SJSA1 (cell line): ENCODE results near the gene EPN2. TPM values are rescaled to one million over a fixed set of nuclear protein-coding genes. Genes with fewer than 3 reads are reported as not detected.
"Not testable (repeated sequence)": the region's sequence is repeated elsewhere in the genome, so short reads cannot be mapped to it uniquely, and the experiment has no call there.

Experiments
- DNase-seq, 2 experiments: peaks; one replicate each; pipeline ENCODE4 v3.0.0-alpha.2; 2015 to 2020; ENCODE audit warnings: low spot score in 2 of 2, low read depth in 1 of 2
- H3K27ac ChIP-seq: fragments of 250-450 bp; sonication (Bioruptor Pico); 2 replicates; pipeline ENCODE4 v1.5.1; 2020; ENCODE audit warnings: mild to moderate bottlenecking, moderate library complexity
- H3K27me3 ChIP-seq: fragments of 250-450 bp; sonication (Bioruptor Pico); replicated peaks from 2 replicates; pipeline ENCODE4 v1.5.1; 2020; ENCODE audit warnings: mild to moderate bottlenecking, moderate library complexity
- H3K36me3 ChIP-seq: fragments of 250-450 bp; sonication (Bioruptor Pico); 2 replicates; pipeline ENCODE4 v1.5.1; 2020; ENCODE audit warnings: mild to moderate bottlenecking
- H3K4me1 ChIP-seq: fragments of 250-450 bp; sonication (Bioruptor Pico); replicated peaks from 2 replicates; pipeline ENCODE4 v1.6.1; 2021; ENCODE audit warnings: mild to moderate bottlenecking
- H3K4me3 ChIP-seq: fragments of 250-450 bp; sonication (Bioruptor Pico); 2 replicates; pipeline ENCODE4 v1.5.1; 2020; ENCODE audit warnings: mild to moderate bottlenecking
- H3K9me3 ChIP-seq: fragments of 250-450 bp; sonication (Bioruptor Pico); replicated peaks from 2 replicates; pipeline ENCODE4 v1.5.1; 2020; ENCODE audit warnings: mild to moderate bottlenecking
- total RNA-seq: library from RNA; depleted of rRNA; stranded (reverse); fragments of >200 nt; shearing (Covaris generic); gene quantifications from 2 replicates; pipeline ENCODE4 v1.2.3, GENCODE V29; 2014; rRNA removed

EPN2 gene
- 15.7 and 19.9 TPM in 2 replicates for total RNA-seq

GRCh38 chr17:19237139-19237388, at the start of gene EPN2:
TSS of gene EPN2 (plus strand) at chr17:19237366. CDS start at chr17:19283120, 45,754 bp downstream.
- not testable (repeated sequence) for H3K27me3 ChIP-seq, H3K4me1 ChIP-seq, H3K36me3 ChIP-seq, H3K9me3 ChIP-seq
- Histone ChIP-seq H3K4me3 (peak within 1 kb of the TSS; percentile 98), H3K27ac (peak within 1 kb of the TSS; percentile 66)
- DNase-seq, result peak in 1 of 2 experiments; percentile 60

DNA sequence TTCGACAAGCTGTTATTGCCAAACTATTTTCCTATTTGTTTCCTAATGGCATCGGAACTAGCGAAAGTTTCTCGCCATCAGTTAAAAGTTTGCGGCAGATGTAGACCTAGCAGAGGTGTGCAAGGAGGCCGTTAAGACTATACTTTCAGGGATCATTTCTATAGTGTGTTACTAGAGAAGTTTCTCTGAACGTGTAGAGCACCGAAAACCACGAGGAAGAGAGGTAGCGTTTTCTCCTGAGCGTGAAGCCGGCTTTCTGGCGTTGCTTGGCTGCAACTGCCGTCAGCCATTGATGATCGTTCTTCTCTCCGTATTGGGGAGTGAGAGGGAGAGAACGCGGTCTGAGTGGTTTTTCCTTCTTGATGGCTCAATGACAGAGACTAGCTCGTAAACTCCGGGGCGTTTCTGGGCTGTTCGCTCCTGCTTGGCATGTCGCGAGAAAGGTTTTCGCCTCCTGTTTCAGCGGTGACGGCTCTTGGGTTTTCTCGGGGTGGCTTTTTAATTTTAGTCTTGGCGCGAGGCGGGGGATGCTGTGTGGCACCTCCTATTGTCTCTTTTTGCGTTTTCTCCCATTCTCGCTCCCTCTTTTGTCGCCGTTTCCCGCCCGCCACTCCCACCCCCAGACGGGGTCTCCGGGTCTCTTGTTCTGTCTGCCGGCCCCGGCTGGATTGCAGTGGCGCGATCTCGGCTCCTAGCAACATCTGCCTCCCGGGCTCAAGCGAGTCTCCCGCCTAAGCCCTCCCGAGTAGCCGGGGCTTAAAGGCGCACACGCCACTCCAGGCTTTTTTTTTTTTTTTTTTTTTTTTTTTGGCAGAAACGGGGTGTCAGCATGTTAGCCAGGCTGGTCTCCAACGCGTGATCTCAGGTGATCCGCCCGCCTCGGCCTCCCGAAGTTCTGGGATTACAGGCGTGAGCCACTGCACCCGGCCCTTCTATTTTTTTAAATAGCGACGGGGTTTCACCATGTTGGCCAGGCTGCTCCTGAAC, 49.0 kb upstream of the EPN2 start:
- not testable (repeated sequence) for H3K27ac ChIP-seq, H3K4me3 ChIP-seq, DNase-seq, H3K9me3 ChIP-seq, H3K36me3 ChIP-seq, H3K4me1 ChIP-seq, H3K27me3 ChIP-seq

- not testable (repeated sequence) for DNase-seq, H3K4me1 ChIP-seq, H3K9me3 ChIP-seq, H3K27me3 ChIP-seq, H3K36me3 ChIP-seq, H3K27ac ChIP-seq, H3K4me3 ChIP-seq
Measured at GRCh38 chr17:19188870-19189708, 48.1 kb upstream of the EPN2 start.

DNA sequence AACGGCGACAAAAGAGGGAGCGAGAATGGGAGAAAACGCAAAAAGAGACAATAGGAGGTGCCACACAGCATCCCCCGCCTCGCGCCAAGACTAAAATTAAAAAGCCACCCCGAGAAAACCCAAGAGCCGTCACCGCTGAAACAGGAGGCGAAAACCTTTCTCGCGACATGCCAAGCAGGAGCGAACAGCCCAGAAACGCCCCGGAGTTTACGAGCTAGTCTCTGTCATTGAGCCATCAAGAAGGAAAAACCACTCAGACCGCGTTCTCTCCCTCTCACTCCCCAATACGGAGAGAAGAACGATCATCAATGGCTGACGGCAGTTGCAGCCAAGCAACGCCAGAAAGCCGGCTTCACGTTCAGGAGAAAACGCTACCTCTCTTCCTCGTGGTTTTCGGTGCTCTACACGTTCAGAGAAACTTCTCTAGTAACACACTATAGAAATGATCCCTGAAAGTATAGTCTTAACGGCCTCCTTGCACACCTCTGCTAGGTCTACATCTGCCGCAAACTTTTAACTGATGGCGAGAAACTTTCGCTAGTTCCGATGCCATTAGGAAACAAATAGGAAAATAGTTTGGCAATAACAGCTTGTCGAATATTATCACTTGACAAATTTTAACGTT, 47.3 kb upstream of the EPN2 start:
- not testable (repeated sequence) for DNase-seq, H3K27me3 ChIP-seq, H3K27ac ChIP-seq

GRCh38 chr17:19196382-19197204, 40.6 kb upstream of the EPN2 start:
- H3K4me1 ChIP-seq, H3K27me3 ChIP-seq, H3K27ac ChIP-seq, H3K4me3 ChIP-seq, H3K36me3 ChIP-seq, H3K9me3 ChIP-seq, DNase-seq: not testable (repeated sequence)

More for the DNA sequence above, 47.3 kb upstream of the EPN2 start:
- not testable (repeated sequence) for H3K36me3 ChIP-seq, H3K4me3 ChIP-seq, H3K4me1 ChIP-seq, H3K9me3 ChIP-seq

- H3K36me3 ChIP-seq, H3K4me3 ChIP-seq, H3K9me3 ChIP-seq, H3K27me3 ChIP-seq, H3K4me1 ChIP-seq, H3K27ac ChIP-seq, DNase-seq: not testable (repeated sequence)
Measured at GRCh38 chr17:19202448-19202847, 34.7 kb upstream of the EPN2 start.

GRCh38 chr17:19203429-19203828, 33.7 kb upstream of the EPN2 start:
- not testable (repeated sequence) for H3K27me3 ChIP-seq, H3K4me1 ChIP-seq, H3K27ac ChIP-seq, H3K4me3 ChIP-seq, DNase-seq, H3K36me3 ChIP-seq, H3K9me3 ChIP-seq

GRCh38 chr17:19215074-19215860, 21.9 kb upstream of the EPN2 start:
- not testable (repeated sequence) for H3K4me3 ChIP-seq, H3K36me3 ChIP-seq, H3K4me1 ChIP-seq, H3K27ac ChIP-seq, H3K9me3 ChIP-seq, DNase-seq, H3K27me3 ChIP-seq

GRCh38 chr17:19216148-19216926, 20.8 kb upstream of the EPN2 start:
- not testable (repeated sequence) for H3K4me1 ChIP-seq, H3K27ac ChIP-seq, H3K27me3 ChIP-seq, H3K36me3 ChIP-seq, H3K9me3 ChIP-seq, H3K4me3 ChIP-seq, DNase-seq

- not testable (repeated sequence) for H3K36me3 ChIP-seq, H3K4me3 ChIP-seq, H3K27ac ChIP-seq, H3K9me3 ChIP-seq, H3K27me3 ChIP-seq, H3K4me1 ChIP-seq, DNase-seq
Measured at GRCh38 chr17:19218914-19219313, 18.3 kb upstream of the EPN2 start.

DNA sequence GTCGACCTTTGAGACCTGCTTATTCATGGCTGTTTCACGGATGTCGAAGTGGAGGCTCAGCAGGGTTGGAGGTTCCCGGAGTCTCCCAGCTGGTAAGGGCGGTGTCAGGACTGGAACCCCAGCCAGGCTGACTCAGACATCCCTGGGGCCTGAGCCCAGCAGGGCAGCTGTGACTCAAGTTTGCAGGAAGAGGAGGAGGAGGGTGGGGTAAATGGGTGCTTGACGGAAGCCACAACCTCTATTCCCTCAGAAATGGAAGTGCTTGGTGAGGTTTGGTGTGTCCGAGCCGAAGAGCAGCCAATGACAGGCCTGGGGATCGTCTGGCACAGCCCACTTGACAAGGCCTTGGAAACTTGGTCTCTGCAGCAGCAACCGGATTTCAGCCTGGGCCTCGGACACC, 17.8 kb upstream of the EPN2 start:
- H3K4me1 ChIP-seq, H3K36me3 ChIP-seq, H3K4me3 ChIP-seq, DNase-seq, H3K27ac ChIP-seq, H3K9me3 ChIP-seq, H3K27me3 ChIP-seq: not testable (repeated sequence)

DNA sequence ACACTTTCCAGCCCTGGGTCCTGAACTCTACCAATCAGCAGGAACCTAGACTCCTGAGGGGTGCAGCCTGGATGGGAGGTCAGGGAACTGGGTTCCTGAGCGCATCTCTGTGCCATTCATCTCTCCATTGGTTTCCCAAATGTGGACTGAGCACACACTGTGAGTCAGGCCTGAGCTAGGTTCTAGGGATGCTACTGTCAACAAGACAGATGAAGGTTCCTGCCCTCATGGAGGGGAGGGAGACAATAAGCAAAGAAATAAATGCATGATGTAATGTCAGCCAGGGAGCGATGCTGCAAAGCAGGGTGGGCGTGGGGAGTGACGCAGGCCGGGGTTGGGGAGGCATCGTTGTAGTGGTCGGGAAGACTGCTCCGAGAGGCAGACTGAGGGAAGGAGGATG, 17.0 kb upstream of the EPN2 start:
- H3K27me3 ChIP-seq, H3K36me3 ChIP-seq, H3K4me1 ChIP-seq, H3K27ac ChIP-seq, H3K9me3 ChIP-seq, H3K4me3 ChIP-seq, DNase-seq: not testable (repeated sequence)
